A204.1 (cell line): Measurements from ENCODE around the gene CLIC3.

Source experiments
- FAIRE-seq: peaks from 2 replicates; lab custom pipeline; 2012; peaks lifted over from hg19 to GRCh38; lab: Jason Lieb, UNC

Gene CLIC3

GRCh38 chr9:137000177-137000930 is 4.0 kb upstream of the CLIC3 start:
- no peak for FAIRE-seq

DNA sequence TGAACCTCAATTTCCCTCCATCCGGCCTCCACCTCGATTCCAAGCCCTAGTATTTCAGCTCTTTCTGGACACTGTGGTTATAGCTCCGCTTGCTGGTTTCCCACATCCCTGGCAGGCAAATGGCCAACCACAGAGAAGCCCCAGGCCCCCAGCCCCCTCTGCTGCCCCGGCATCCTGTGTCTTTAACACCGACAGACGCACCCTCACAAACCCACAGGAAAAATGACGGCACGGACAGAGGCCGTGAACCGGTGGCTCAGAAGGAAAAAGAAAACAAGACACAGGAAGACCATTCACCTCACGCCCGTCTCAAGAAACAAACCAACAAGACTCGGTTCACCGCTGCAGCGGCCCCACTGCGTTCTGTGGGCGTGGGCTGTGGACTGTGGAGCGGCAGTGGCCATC is 1.5 kb upstream of the CLIC3 start:
- FAIRE-seq: no peak

DNA sequence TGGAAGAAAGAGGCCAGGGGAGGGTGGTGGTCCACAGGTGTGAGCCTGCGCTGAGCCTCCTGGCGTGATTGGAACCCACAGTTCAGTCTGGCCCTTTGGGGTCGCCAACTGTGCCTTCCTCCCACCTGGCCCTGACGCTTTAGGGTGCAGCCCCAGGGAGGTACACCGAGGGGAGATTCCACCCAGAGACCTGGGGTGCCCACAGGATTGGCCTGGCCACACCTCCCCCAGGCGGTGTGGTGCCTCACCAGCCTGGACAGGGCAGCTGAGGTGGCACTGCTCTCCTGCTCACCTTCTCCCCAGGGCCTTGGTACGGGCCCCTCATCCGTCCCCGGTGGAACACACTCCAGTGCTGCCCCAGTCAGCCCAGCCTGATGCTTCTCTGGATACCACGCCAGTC is 1.0 kb upstream of the CLIC3 start:
- FAIRE-seq: no peak

DNA sequence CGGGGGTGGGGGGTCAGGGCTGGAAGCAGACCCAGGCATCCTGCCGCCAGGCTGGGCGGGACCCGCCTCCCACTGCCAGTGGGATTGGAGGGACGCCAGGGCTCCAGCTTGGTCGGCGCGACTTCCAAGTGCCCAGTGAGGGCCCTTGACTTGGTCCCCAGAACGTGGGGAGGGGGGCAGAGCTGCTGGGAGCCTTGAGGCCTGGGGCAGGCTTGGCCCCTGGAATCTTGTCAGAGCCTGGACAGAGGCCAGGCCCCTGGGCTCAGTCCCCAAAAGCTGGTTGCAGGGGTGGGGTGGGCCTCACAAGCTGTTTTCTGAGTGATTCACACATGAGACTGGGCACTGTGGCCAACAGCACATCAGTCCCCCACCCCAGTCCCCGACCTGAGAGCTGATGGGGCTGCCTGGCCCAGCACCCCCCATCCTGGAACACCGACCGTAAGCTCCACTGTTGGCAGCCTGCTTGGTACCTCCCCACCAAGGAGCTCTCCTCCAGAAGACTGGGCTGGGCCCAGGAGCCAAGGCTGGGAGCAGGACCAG is 526 bp downstream of the CLIC3 start:
- no peak for FAIRE-seq

GRCh38 chr9:136995362-136995761 is 1.0 kb downstream of the CLIC3 start:
- FAIRE-seq: no peak

DNA sequence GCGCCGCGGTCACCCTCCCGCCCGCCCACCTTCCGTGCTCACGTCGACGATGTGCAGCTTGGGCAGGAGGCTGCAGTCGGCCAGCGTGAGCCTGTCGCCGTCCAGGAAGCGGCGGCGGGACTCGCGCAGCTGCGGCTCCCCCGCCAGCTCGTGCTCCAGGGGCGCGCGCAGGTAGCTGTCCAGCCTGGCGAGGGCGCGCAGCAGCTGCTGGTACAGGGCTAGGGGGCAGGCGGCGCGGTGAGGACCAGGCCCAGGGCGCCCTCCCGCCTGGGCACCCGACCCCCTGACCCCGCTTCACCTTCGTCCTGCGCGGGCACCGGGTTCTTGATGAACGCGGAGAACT is 1.5 kb downstream of the CLIC3 start:
- no peak for FAIRE-seq

GRCh38 chr9:136994180-136994887 is 2.0 kb downstream of the CLIC3 start:
- FAIRE-seq: no peak

GRCh38 chr9:136992819-136993369 is 3.5 kb downstream of the CLIC3 start:
- no peak for FAIRE-seq

DNA sequence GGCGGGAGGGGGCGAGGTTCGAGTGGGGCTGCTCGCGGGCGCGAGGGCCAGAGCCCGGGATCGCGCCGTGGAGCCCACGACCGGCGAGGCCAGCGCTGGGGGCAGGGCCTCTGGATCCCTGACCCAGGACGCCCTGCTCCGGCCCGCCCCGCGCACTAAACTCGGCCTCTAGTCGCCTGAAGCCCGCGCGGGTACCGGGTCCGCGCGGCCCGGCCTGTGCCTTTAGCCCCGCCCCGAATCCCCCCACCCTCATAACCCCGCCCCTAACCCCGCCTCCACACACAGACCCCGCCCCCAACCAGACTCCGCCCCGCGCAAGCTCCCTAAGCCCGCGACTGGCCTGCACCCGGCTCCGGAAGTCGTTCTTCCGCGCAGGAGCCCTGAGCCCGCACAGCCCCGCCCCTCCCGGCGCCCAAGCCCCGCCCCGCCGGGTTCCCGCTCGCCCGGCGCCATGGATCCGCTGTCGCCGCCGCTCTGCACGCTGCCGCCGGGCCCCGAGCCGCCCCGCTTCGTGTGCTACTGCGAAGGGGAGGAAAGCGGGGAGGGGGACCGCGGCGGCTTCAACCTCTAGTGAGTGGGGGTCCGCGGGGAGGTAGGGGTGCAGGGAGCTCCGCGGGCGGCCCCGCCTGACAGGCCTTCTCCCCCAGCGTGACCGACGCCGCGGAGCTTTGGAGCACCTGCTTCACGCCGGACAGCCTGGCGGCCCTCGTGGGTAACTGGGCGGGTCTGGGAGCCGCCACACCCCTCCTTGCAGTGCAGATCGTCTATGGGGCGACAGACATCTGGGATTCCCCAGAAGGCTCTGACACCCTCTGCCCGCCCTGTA is 4.2 kb downstream of the CLIC3 start, which contains the start of gene PAXX:
Gene PAXX (plus strand): TSS at position 430 of the 826 bp plus-strand sequence. CDS start 22 bp downstream, at position 452.
- no peak for FAIRE-seq

GRCh38 chr9:136990242-136990911 is 6.0 kb downstream of the CLIC3 start:
- no peak for FAIRE-seq

DNA sequence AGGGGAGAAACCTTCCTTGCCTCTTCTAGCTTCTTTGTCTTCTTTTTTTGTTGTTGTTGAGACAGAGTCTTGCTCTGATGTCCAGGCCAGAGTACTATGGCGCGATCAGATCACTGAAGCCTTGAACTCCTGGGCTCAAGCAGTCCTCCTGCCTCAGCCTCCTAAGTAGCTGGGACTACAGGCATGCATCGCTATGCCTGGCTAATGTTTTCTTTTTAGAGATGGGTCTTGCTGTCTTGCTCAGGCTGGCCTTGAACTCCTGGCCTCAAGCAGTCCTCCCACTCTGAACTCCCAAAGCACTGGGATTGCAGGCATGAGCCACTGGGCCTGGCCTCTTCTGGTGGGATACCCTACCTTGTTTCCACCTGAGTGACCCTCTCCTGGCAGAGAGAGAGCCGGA is 7.5 kb downstream of the CLIC3 start:
- no peak for FAIRE-seq

DNA sequence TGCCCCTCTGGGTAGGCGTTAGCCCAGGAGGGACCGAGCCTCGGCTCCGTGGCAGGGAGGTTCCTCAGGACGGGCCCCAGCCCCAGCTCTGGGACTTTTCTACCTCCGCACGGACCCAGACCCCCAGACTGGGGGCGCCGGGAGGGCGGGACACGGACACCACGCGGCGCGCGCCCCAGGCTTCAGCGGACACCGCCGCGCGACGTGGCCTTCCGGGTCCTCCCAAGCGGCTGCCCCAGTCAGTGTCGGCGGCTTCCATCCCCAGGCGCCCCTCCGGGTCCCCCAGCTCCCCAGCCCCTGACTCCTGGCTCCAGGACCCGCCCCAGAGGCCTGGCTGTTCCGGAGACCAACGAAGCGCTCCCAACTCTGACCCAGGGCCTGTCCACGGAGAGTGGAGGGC is 10.5 kb downstream of the CLIC3 start:
- no peak for FAIRE-seq

DNA sequence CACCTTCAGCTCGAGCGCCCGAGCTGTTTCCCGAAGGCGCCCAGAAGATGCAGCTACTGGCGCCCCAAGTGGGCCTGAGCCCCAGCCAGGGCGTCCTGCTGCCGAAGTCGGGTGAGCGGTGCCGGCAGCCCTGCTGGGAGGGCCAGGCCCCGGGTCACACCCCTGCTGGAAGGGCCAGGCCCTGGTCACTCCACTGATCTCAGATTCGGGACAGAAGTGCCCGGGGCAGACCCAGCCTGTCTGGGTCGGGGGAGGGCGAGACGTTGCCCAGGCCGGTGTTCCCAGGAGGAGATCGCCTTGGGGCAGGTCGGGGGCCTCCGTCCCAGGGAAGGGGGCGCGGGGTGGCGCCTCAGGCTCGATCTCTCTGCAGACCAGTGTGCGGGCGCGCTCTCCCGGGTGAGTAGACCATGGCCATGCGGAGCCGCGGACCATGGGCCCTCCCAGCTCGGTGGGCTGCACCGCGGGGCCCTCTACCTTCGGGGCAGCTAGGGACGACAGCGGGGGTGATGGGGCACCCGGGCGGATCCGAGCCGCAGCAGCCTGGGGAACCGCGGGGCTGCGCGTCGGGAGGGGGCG is 11.3 kb downstream of the CLIC3 start:
- no peak for FAIRE-seq

DNA sequence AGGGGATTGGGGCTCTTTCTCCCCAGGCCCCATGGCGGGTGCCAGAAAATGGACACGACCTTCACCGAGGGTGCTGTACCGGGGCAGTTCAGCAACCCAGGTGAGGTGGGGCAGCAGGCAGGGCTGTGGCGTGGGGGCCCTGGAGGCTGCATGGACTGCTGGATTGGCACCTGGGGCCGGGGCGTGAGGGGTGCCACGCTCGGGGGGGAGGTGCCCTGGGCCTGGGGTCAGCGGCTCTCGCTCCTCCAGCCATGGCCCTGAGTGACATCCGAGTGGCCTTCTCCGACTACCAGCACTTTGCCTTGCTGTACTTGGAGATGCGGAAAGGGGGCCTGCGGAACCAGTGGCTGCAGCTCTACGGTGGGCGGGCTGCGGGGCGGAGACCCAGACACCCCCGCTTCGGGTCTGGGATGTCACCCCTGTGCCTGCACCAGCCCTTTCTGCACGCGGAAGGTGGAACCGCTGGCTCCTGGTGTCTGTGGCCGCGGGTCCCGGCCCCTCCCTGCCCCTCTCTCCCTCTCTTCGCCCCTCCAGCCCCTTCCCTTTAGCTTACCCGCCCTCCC is 11.8 kb downstream of the CLIC3 start:
- FAIRE-seq: no peak

DNA sequence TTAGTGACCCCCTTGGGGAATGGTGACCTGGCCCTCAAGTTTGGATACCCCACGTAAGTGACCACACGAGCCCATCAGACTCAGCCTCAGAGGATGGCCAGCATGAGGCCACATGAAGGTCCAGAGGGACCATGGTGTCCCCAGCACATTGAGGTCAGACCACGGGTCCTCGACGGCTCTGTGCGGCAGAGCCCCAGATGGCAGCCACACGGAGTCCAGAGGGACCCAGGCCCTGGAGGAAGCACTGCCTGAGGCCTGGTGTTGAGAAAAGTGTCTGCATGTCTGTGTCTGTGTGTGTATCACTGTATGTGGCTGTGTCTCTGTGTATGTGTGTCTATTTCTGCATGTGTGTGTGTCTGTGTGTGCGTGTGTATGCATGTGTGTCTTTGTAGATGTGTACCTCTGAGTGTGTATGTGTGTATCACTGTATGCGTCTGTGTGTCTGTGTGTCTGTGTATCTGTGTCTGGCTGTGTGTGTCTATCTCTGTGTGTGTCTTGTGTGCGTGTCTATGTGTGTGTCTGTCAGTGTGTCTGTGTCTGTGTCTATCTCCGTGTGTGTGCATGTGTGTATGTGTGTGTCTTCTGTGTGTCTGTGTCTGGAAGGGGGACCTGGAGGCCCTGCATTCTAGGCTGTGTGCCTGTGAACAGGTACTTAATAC is 12.6 kb downstream of the CLIC3 start:
- FAIRE-seq: no peak

DNA sequence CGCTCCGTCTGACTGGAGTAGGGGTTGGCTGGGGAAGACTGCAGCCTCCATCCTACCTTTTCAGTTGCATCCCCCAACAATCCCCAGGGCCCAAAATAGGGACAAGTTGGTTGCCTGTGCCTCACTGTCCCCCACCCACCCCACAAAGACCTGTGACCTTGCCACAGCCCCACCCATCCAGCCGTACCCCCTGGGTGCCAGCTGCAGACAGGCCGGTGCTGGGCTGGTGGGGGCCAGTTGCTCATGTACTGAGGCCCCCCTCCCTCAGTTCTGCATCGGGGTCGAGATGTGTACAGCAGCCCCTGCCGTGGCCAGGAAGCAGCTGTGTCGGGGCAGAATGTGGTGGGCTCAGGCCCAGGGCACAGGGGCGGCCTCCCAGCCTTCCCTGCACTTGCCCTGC is 13.2 kb downstream of the CLIC3 start:
- FAIRE-seq: no peak

DNA sequence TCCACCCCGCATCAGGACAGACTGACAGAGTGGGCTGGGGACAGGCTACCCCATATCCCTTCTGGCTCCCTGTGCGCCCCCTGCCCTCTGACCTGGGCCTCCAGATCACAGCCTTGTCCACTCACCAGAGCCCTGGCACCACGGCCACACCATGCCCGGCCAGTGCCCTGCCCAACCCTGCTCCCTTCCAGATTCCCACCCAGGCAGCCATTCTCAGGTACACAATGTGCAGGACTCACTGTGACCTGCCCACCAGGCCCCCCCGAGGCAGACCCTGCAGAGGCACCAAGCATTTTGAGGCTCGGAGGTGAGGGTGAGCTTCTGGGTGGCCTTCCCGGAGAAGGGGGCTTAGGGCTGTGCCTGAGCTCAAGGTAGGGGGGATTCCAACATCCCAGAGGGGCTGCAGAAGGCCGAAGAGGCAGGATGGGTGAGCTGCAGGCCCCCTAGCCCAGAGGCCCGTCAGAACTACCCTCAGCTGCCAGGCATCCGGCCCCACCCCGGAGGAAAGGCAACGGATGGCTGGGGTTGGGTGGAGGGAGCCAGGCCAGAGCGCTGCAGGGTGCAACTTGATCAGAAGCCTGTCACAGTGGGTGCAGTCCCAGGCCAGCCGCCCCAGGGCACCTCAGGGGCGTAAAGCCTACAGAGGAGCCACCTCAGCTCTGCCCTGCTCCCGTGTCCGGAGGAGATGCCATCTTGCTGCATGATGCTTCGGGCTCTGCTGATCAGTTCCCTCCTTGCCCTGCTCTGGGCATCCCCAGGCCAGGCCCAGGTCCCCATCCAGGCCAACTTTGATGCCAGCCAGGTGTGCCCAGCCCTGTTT is 13.9 kb downstream of the CLIC3 start, which contains the start of gene LCNL1:
Gene LCNL1 (plus strand): TSS at position 762 of the 820 bp plus-strand sequence. CDS start 594 bp downstream, outside the sequence.
- no peak for FAIRE-seq

DNA sequence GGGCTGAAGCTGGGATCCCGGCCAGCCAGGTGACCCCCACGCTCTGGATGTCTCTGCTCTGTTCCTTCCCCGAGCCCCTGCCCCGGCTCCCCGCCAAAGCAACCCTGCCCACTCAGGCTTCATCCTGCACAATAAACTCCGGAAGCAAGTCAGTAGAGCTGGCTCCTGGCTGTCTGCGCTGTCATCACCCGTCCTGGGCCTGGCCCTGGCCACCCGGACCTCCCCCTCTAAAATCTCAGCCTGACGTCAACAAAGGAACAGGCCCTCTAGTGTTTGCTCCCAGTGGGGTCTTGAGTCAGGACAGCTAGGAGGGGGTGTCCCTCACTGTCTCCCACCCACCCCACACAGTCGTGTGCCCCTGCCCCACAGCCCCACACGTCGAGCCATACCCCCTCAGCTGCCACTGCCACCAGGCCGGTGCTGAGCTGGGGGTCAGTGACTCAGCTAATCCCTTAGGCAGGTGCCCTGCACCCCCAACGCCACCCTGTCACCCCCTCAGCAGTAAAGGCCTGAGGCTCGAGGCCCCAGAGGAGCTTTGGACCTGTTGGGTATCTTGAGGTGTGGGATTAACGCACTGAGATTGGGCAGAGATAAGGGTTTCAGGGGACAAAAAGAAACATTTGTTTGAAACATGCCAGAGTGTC is 14.7 kb downstream of the CLIC3 start:
- no peak for FAIRE-seq
